Calu3 (cell line): ENCODE data around the gene ARHGAP24. TPM values are rescaled to one million over a fixed set of nuclear protein-coding genes. Genes with fewer than 3 reads are reported as not detected.

Experiments
- BruUV-seq: library from RNA; stranded (reverse); fragments of 400-500 nt; replicated peaks from 2 replicates; lab custom pipeline; 2021; lab: Mats Ljungman, UMichigan
- CTCF ChIA-PET: fragments of 300-600 bp; sonication (Branson Sonifier 250); formaldehyde crosslinking; loops from one replicate; lab custom pipeline; 2022; ENCODE audit warnings: antibody characterized with exemption; lab: Charles Lee
- DNase-seq: peaks from one replicate; pipeline ENCODE4 v3.0.0; 2022
- H3K27ac Mint-ChIP-seq: one replicate; pipeline ENCODE4 v1.8.0; 2022; ENCODE audit warnings: mixed read lengths; ENCODE audit not compliant: unreplicated experiment
- H3K27me3 Mint-ChIP-seq: one replicate; pipeline ENCODE4 v1.8.0; 2022; ENCODE audit warnings: mixed read lengths; ENCODE audit not compliant: unreplicated experiment
- H3K36me3 Mint-ChIP-seq: one replicate; pipeline ENCODE4 v1.8.0; 2022; ENCODE audit warnings: mild to moderate bottlenecking, moderate library complexity, mixed read lengths; ENCODE audit not compliant: insufficient read depth, unreplicated experiment
- H3K4me1 Mint-ChIP-seq: one replicate; pipeline ENCODE4 v1.8.0; 2022; ENCODE audit warnings: mild to moderate bottlenecking, low read depth, mixed read lengths; ENCODE audit not compliant: unreplicated experiment
- H3K4me3 Mint-ChIP-seq: one replicate; pipeline ENCODE4 v1.8.0; 2022; ENCODE audit warnings: mild to moderate bottlenecking, low read depth, moderate library complexity, mixed read lengths; ENCODE audit not compliant: unreplicated experiment
- H3K9me3 Mint-ChIP-seq: one replicate; pipeline ENCODE4 v1.8.0; 2022; ENCODE audit warnings: low read depth, mixed read lengths; ENCODE audit not compliant: unreplicated experiment
- CTCF ChIP-seq: fragments of 200-600 bp; IDR thresholded peaks from one replicate; pipeline ENCODE4 v1.8.0; 2022; ENCODE audit warnings: antibody characterized with exemption; ENCODE audit not compliant: unreplicated experiment
- intact Hi-C: fragments of 100-400 bp; cut with micrococcal nuclease; formaldehyde crosslinking; loops from one replicate; pipeline ENCODE4 v1.10.0; 2022; ENCODE audit not compliant: unreplicated experiment
- total RNA-seq: library from RNA; stranded (reverse); gene quantifications from 2 replicates; pipeline ENCODE4 v1.2.3, GENCODE V29; 2022

Gene ARHGAP24
- total RNA-seq, 1 experiment from 2014 or later, result 10.2 TPM

GRCh38 chr4:85430697-85431096 is 44.3 kb upstream of the ARHGAP24 start:
- H3K9me3 Mint-ChIP-seq, result no peaks in the 10 kb centered on the region
- DNase-seq, result no peak
- H3K4me3 Mint-ChIP-seq, result no peak overlapping the region
- CTCF ChIA-PET, result no interaction called here
- no peak overlapping the region for H3K27ac Mint-ChIP-seq
- H3K27me3 Mint-ChIP-seq, result no peaks in the 10 kb centered on the region
- BruUV-seq, result no TSS peak
- intact Hi-C loops, result no loop called here
- TF ChIP-seq CTCF, result no peak
- H3K4me1 Mint-ChIP-seq, result no peaks in the 10 kb centered on the region
- H3K36me3 Mint-ChIP-seq, result no peaks in the 10 kb centered on the region

- Mint-ChIP-seq H3K9me3 (no peaks in the 10 kb centered on the region), H3K36me3 (no peaks in the 10 kb centered on the region), H3K4me1 (no peaks in the 10 kb centered on the region), H3K4me3 (no peak overlapping the region), H3K27me3 (no peaks in the 10 kb centered on the region), H3K27ac (no peak overlapping the region)
- no peak for TF ChIP-seq CTCF
- no TSS peak for BruUV-seq
- intact Hi-C loops, result no loop called here
- CTCF ChIA-PET, result no interaction called here
- DNase-seq, result no peak
Measured at GRCh38 chr4:85431156-85431555, 43.8 kb upstream of the ARHGAP24 start.

- CTCF ChIA-PET, result no interaction called here
- intact Hi-C loops, result no loop called here
- no TSS peak for BruUV-seq
- Mint-ChIP-seq H3K4me3 (no peak overlapping the region), H3K4me1 (no peaks in the 10 kb centered on the region), H3K9me3 (no peaks in the 10 kb centered on the region), H3K27ac (no peak overlapping the region), H3K36me3 (no peaks in the 10 kb centered on the region), H3K27me3 (no peaks in the 10 kb centered on the region)
- TF ChIP-seq CTCF, result no peak
- DNase-seq, result no peak
Measured at GRCh38 chr4:85431881-85432485, 43.0 kb upstream of the ARHGAP24 start.

- Mint-ChIP-seq H3K4me3 (no peak overlapping the region), H3K27ac (no peak overlapping the region), H3K4me1 (no peaks in the 10 kb centered on the region), H3K27me3 (no peaks in the 10 kb centered on the region), H3K36me3 (no peaks in the 10 kb centered on the region), H3K9me3 (no peaks in the 10 kb centered on the region)
- CTCF ChIA-PET, result no interaction called here
- BruUV-seq, result no TSS peak
- intact Hi-C loops, result no loop called here
- TF ChIP-seq CTCF, result no peak
- DNase-seq, result no peak
Measured at GRCh38 chr4:85445050-85445639, 29.8 kb upstream of the ARHGAP24 start.
